Trophoblast cell (in vitro differentiated cells and primary cell): Measurements from ENCODE around the gene ACTN4.
A peak's percentile ranks its signal among the peaks of the same experiment; 100 is the strongest.

Source experiments
- DNase-seq, 2 donors: peaks; one replicate each; pipeline ENCODE4 v3.0.0-alpha.2; 2016
- H2AFZ ChIP-seq: 2 replicates; pipeline ENCODE4 v1.6.1; 2013; ENCODE audit warnings: low read length, moderate library complexity, mild to moderate bottlenecking; ENCODE audit not compliant: insufficient read depth, poor library complexity
- H2AK5ac ChIP-seq: 2 replicates; pipeline ENCODE4 v1.6.1; 2013; ENCODE audit warnings: mild to moderate bottlenecking, low read length
- H2BK120ac ChIP-seq: 2 replicates; pipeline ENCODE4 v1.6.1; 2013; ENCODE audit warnings: low read length, mild to moderate bottlenecking, moderate library complexity; ENCODE audit not compliant: insufficient read depth, poor library complexity
- H2BK12ac ChIP-seq: 2 replicates; pipeline ENCODE4 v1.6.1; 2013; ENCODE audit warnings: mild to moderate bottlenecking, low read length, moderate library complexity
- H2BK5ac ChIP-seq: 2 replicates; pipeline ENCODE4 v1.6.1; 2013; ENCODE audit warnings: low read length, low read depth, moderate library complexity, mild to moderate bottlenecking; ENCODE audit not compliant: poor library complexity
- H3K14ac ChIP-seq: 2 replicates; pipeline ENCODE4 v1.6.1; 2013; ENCODE audit warnings: mild to moderate bottlenecking, low read length
- H3K18ac ChIP-seq: 2 replicates; pipeline ENCODE4 v1.6.1; 2013; ENCODE audit warnings: mild to moderate bottlenecking, low read length
- H3K23ac ChIP-seq: 2 replicates; pipeline ENCODE4 v1.6.1; 2013; ENCODE audit warnings: low read length
- H3K27ac ChIP-seq: 2 replicates; pipeline ENCODE4 v1.5.1; 2013; ENCODE audit warnings: low read depth, mild to moderate bottlenecking, inconsistent platforms, low read length, moderate library complexity
- H3K27me3 ChIP-seq: 2 replicates; pipeline ENCODE4 v1.6.1; 2013; ENCODE audit warnings: inconsistent platforms, mild to moderate bottlenecking, low read length, moderate library complexity; ENCODE audit not compliant: insufficient read depth
- H3K36me3 ChIP-seq, 2 experiments: 1 replicate in 1 of 2; 2 replicates in 1 of 2; pipeline ENCODE4 v1.6.1; 2013; ENCODE audit warnings: low read length in 2 of 2, mild to moderate bottlenecking in 2 of 2, moderate library complexity in 1 of 2; ENCODE audit not compliant: insufficient read depth in 2 of 2, control insufficient read depth in 1 of 2
- H3K4ac ChIP-seq: 2 replicates; pipeline ENCODE4 v1.6.1; 2013; ENCODE audit warnings: low read depth, mild to moderate bottlenecking, low read length, moderate library complexity
- H3K4me1 ChIP-seq, 2 experiments: 1 replicate in 1 of 2; 2 replicates in 1 of 2; pipeline ENCODE4 v1.6.1; 2013; ENCODE audit warnings: low read length in 2 of 2, mild to moderate bottlenecking in 2 of 2, moderate library complexity in 1 of 2; ENCODE audit not compliant: insufficient read depth in 2 of 2, control insufficient read depth in 1 of 2
- H3K4me2 ChIP-seq: 2 replicates; pipeline ENCODE4 v1.6.1; 2013; ENCODE audit warnings: inconsistent platforms, mild to moderate bottlenecking, low read length, moderate library complexity
- H3K4me3 ChIP-seq: 2 replicates; pipeline ENCODE4 v1.5.1; 2013; ENCODE audit warnings: mild to moderate bottlenecking, low read depth, low read length, inconsistent platforms
- H3K79me1 ChIP-seq: one replicate; pipeline ENCODE4 v1.6.1; 2013; ENCODE audit warnings: low read length
- H3K79me2 ChIP-seq: 2 replicates; pipeline ENCODE4 v1.6.1; 2013; ENCODE audit warnings: low read length, mild to moderate bottlenecking; ENCODE audit not compliant: control insufficient read depth, insufficient read depth, poor library complexity
- H3K9ac ChIP-seq: 2 replicates; pipeline ENCODE4 v1.6.1; 2013; ENCODE audit warnings: mild to moderate bottlenecking, low read length
- H3K9me3 ChIP-seq: 2 replicates; pipeline ENCODE4 v1.6.1; 2013; ENCODE audit warnings: low read depth, mild to moderate bottlenecking, control low read depth, inconsistent platforms, low read length; ENCODE audit not compliant: insufficient read depth
- H4K12ac ChIP-seq: 2 replicates; pipeline ENCODE4 v1.6.1; 2013; ENCODE audit warnings: low read depth, mild to moderate bottlenecking, low read length, moderate library complexity
- H4K8ac ChIP-seq: 2 replicates; pipeline ENCODE4 v1.6.1; 2013; ENCODE audit warnings: low read depth, mild to moderate bottlenecking, low read length, moderate library complexity
- H4K91ac ChIP-seq: one replicate; pipeline ENCODE4 v1.6.1; 2013; ENCODE audit warnings: low read depth, mild to moderate bottlenecking, low read length, moderate library complexity
- WGBS: extraction: QIAGEN DNeasy Blood & Tissue Kit; methylation state at CpG from one replicate; pipeline ENCODE4 v1.1.7; 2013; ENCODE audit warnings: missing lambda C conversion rate; ENCODE audit not compliant: insufficient read length, insufficient coverage; ENCODE audit errors: extremely low coverage; 5-methylcytosine and 5-hydroxymethylcytosine counted together

The ACTN4 gene

DNA sequence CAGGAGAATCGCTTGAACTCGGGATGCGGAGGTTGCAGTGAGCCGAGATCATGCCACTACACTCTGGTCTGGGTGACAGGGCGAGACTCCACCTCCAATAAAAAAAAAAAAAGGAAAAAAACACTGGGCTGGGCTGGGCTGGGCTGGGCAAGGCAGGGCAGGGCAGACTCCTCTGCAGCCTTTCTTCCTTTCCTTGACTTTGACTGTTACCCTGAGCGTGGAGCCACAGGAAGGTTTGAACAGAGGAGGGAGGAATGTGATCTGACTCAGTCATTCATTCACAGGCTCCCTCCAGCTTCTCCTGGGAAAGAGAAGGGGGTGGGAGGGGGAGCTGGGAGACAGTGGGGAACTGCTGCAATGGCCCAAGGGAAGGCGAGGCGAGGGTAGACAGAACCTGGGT, 2.7 kb upstream of the ACTN4 start:
- Histone ChIP-seq H2AFZ (no peak overlapping the region), H3K14ac (no peak overlapping the region), H2BK5ac (no peak overlapping the region), H4K91ac (no peak overlapping the region), H4K12ac (no peak overlapping the region), H3K79me2 (peaks cover 22% of the 10 kb centered on the region), H3K36me3 (no peaks in the 10 kb centered on the region), H3K79me1 (peaks cover 26% of the 10 kb centered on the region), H2BK12ac (no peak overlapping the region), H3K9ac (no peak overlapping the region), H3K4me1 (peaks cover 12 to 19% of the 10 kb centered on the region in 2 experiments), H3K18ac (no peak overlapping the region), H2AK5ac (no peak overlapping the region), H4K8ac (no peak overlapping the region), H3K4me2 (no peak overlapping the region), H2BK120ac (no peak overlapping the region), H3K23ac (no peak overlapping the region), H3K4ac (no peak overlapping the region), H3K9me3 (peaks cover 1% of the 10 kb centered on the region), H3K27me3 (no peaks in the 10 kb centered on the region), H3K4me3 (no peak overlapping the region), H3K27ac (no peak overlapping the region)
- DNase-seq, result no peak
- no CpG with 5 or more reads among the region's 8 CpGs for whole genome bisulfite sequencing

DNA sequence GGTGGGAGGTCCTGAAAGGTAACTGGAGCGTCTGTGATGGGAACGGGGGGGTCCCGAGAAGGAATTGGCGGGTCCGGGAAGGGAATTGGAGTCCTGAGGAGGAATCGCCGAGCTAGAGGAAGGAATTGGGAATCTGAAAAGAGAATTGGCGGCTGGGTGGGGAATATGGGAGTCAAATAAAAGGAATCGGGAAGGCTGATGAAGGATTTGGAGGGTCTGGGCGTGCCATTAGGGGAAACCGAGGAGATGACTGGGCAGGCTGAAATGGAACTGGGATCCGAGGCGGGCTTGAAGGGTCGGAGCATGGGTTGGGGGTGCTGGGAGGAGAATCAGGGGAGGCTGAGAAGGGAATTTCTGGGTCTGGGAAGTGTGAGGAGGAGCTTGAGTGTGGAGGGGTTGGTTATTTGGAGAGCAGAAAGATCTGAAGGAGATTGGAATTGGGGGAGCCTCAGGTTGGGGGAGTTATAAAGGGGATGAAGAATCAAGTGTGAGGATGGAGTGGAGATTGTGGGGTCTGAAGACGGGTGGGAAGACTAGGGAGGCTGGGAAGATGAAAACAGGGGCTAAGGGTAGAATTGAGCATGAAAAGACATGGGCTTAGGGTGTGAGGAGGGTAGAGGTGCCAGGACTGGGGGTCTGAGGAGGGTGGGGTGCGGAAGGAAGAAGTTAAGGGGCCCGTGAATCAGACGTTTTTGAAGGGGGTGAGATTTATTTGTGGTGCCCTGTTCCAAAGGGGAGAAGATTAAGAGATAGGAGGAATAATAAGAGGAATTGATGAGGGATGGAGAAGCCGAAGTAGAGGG, 718 bp downstream of the ACTN4 start:
- Histone ChIP-seq H4K12ac (peak overlapping the region; percentile 12), H3K79me2 (peaks cover 47% of the 10 kb centered on the region), H3K23ac (no peak overlapping the region), H3K14ac (peak overlapping the region; percentile 96), H2BK5ac (peak overlapping the region; percentile 92), H3K36me3 (no peaks in the 10 kb centered on the region), H3K27ac (peak overlapping the region; percentile 79), H2AFZ (peak overlapping the region; percentile 48), H3K9me3 (peaks cover 1% of the 10 kb centered on the region), H2AK5ac (peak overlapping the region; percentile 98), H3K4ac (peak overlapping the region; percentile 100), H3K4me1 (peaks cover 21 to 24% of the 10 kb centered on the region in 2 experiments), H3K9ac (peak overlapping the region; percentile 100), H3K27me3 (no peaks in the 10 kb centered on the region), H3K4me3 (peak overlapping the region; percentile 100), H3K79me1 (peaks cover 36% of the 10 kb centered on the region), H2BK12ac (peak overlapping the region; percentile 42), H3K4me2 (peak overlapping the region; percentile 84), H4K8ac (peak overlapping the region; percentile 69), H3K18ac (peak overlapping the region; percentile 92), H4K91ac (peak overlapping the region; percentile 89), H2BK120ac (peak overlapping the region; percentile 79)
- 100% methylated on average over 1 of the region's 19 CpGs for WGBS
- DNase-seq, result no peak

GRCh38 chr19:38648769-38649304, 1.4 kb downstream of the ACTN4 start:
- peak overlapping the region; percentile 84 for H3K4me2 ChIP-seq
- peak overlapping the region; percentile 100 for H3K4me3 ChIP-seq
- H2BK5ac ChIP-seq, result peak overlapping the region; percentile 53
- peak overlapping the region; percentile 100 for H3K9ac ChIP-seq
- peak overlapping the region; percentile 11 for H2AK5ac ChIP-seq
- H3K14ac ChIP-seq, result peak overlapping the region; percentile 73
- H3K27ac ChIP-seq, result peak overlapping the region; percentile 79
- peaks cover 1% of the 10 kb centered on the region for H3K9me3 ChIP-seq
- H4K91ac ChIP-seq, result peak overlapping the region; percentile 87
- peak overlapping the region; percentile 100 for H3K4ac ChIP-seq
- H4K12ac ChIP-seq, result no peak overlapping the region
- peak overlapping the region; percentile 33 for H4K8ac ChIP-seq
- H3K23ac ChIP-seq, result no peak overlapping the region
- H3K18ac ChIP-seq, result peak overlapping the region; percentile 54
- no peaks in the 10 kb centered on the region for H3K27me3 ChIP-seq
- peak overlapping the region; percentile 30 for H2AFZ ChIP-seq
- H3K4me1 ChIP-seq, result peaks cover 21 to 24% of the 10 kb centered on the region in 2 experiments
- peak overlapping the region; percentile 16 for H2BK12ac ChIP-seq
- peak overlapping the region; percentile 48 for H2BK120ac ChIP-seq
- peaks cover 47% of the 10 kb centered on the region for H3K79me2 ChIP-seq
- H3K79me1 ChIP-seq, result peaks cover 36% of the 10 kb centered on the region
- H3K36me3 ChIP-seq, result no peaks in the 10 kb centered on the region
- WGBS, result 100% methylated on average over 1 of the region's 13 CpGs
- DNase-seq, result no peak

GRCh38 chr19:38649305-38650171, 2.1 kb downstream of the ACTN4 start:
- Histone ChIP-seq H3K9ac (peak overlapping the region; percentile 100), H3K27ac (peak overlapping the region; percentile 79), H3K36me3 (peaks cover 3% of the 10 kb centered on the region in 2 experiments), H3K79me2 (peaks cover 50% of the 10 kb centered on the region), H2BK120ac (peak overlapping the region; percentile 36), H4K91ac (peak overlapping the region; percentile 87), H3K14ac (peak overlapping the region; percentile 73), H2BK5ac (peak overlapping the region; percentile 53), H3K4ac (peak overlapping the region; percentile 100), H3K4me1 (peaks cover 23 to 27% of the 10 kb centered on the region in 2 experiments), H3K79me1 (peaks cover 36% of the 10 kb centered on the region), H3K4me2 (peak overlapping the region; percentile 84), H3K27me3 (no peaks in the 10 kb centered on the region), H4K12ac (no peak overlapping the region), H3K18ac (peak overlapping the region; percentile 88), H2AFZ (peak overlapping the region; percentile 30), H2AK5ac (peak overlapping the region; percentile 11), H3K4me3 (peak overlapping the region; percentile 100), H2BK12ac (peak overlapping the region; percentile 16), H3K23ac (no peak overlapping the region), H4K8ac (peak overlapping the region; percentile 34), H3K9me3 (no peaks in the 10 kb centered on the region)
- WGBS, result 100% methylated on average over 2 of the region's 15 CpGs
- no peak for DNase-seq
